OCI-LY1 (cell line): ENCODE results near the gene BRD7.

ENCODE experiments used
- H2AFZ ChIP-seq: fragments of 200-600 bp; sonication (generic), shearing (Covaris generic); 2 replicates; pipeline ENCODE4 v1.6.0; 2014; ENCODE audit warnings: antibody characterized with exemption, mild to moderate bottlenecking, low read length
- H3F3A ChIP-seq: fragments of 200-600 bp; sonication (generic), shearing (Covaris generic); 2 replicates; pipeline ENCODE4 v1.6.0; 2014; ENCODE audit warnings: mild to moderate bottlenecking, antibody characterized with exemption, low read length, moderate library complexity; ENCODE audit not compliant: insufficient read depth
- H3K27ac ChIP-seq: fragments of 200-600 bp; sonication (generic); 2 replicates; pipeline ENCODE4 v1.5.1; 2014; ENCODE audit warnings: low read length, mixed run types, mild to moderate bottlenecking, low read depth; ENCODE audit not compliant: poor library complexity, severe bottlenecking
- H3K27me3 ChIP-seq: fragments of 200-600 bp; sonication (generic); 2 replicates; pipeline ENCODE4 v1.6.0; 2014; ENCODE audit warnings: antibody characterized with exemption, mild to moderate bottlenecking, low read length, moderate library complexity; ENCODE audit not compliant: insufficient read depth
- H3K36me3 ChIP-seq: fragments of 200-600 bp; sonication (generic); 2 replicates; pipeline ENCODE4 v1.6.1; 2014; ENCODE audit warnings: mild to moderate bottlenecking, antibody characterized with exemption, low read length, moderate library complexity, mixed read lengths; ENCODE audit not compliant: insufficient read depth
- H3K4me1 ChIP-seq: fragments of 200-600 bp; sonication (generic); 2 replicates; pipeline ENCODE4 v1.5.1; 2014; ENCODE audit warnings: mild to moderate bottlenecking, low read length, moderate library complexity; ENCODE audit not compliant: insufficient read depth, severe bottlenecking
- H3K4me2 ChIP-seq: fragments of 200-600 bp; sonication (generic), shearing (Covaris generic); 2 replicates; pipeline ENCODE4 v1.6.1; 2014; ENCODE audit warnings: low read length
- H3K4me3 ChIP-seq: fragments of 200-600 bp; sonication (generic); 2 replicates; pipeline ENCODE4 v1.5.1; 2014; ENCODE audit warnings: low read length, low read depth, mild to moderate bottlenecking, mixed read lengths; ENCODE audit not compliant: poor library complexity, severe bottlenecking
- H3K79me2 ChIP-seq: fragments of 200-600 bp; shearing (Covaris generic); 2 replicates; pipeline ENCODE4 v1.6.1; 2016; ENCODE audit warnings: mixed run types, low read length, mixed read lengths; ENCODE audit not compliant: insufficient read depth
- H3K9ac ChIP-seq: fragments of 200-600 bp; sonication (generic), shearing (Covaris generic); 2 replicates; pipeline ENCODE4 v1.6.1; 2014; ENCODE audit warnings: mild to moderate bottlenecking, low read length, mixed read lengths
- H3K9me2 ChIP-seq: fragments of 200-600 bp; sonication (generic), shearing (Covaris generic); 2 replicates; pipeline ENCODE4 v1.6.1; 2014; ENCODE audit warnings: low read depth, mild to moderate bottlenecking, low read length, mixed read lengths
- H3K9me3 ChIP-seq: fragments of 200-600 bp; shearing (Covaris generic); 2 replicates; pipeline ENCODE4 v1.6.1; 2014; ENCODE audit warnings: low read length, mixed read lengths
- H4K20me1 ChIP-seq: fragments of 200-600 bp; sonication (generic), shearing (Covaris generic); 2 replicates; pipeline ENCODE4 v1.6.0; 2016; ENCODE audit warnings: mild to moderate bottlenecking, low read length; ENCODE audit not compliant: insufficient read depth
- CTCF ChIP-seq: fragments of 200-600 bp; sonication (generic), shearing (Covaris generic); IDR thresholded peaks from 2 replicates; pipeline ENCODE4 v1.5.1; 2017; ENCODE audit warnings: mild to moderate bottlenecking, antibody characterized with exemption, low read length, moderate library complexity, mixed read lengths
- EZH2 ChIP-seq: fragments of 200-600 bp; sonication (generic), shearing (Covaris generic); IDR thresholded peaks from 2 replicates; pipeline ENCODE4 v1.8.0; 2017; ENCODE audit warnings: borderline replicate concordance, mixed run types, mild to moderate bottlenecking, antibody characterized with exemption, low read length, moderate library complexity, mixed read lengths

The BRD7 gene

GRCh38 chr16:50386139-50386538 is 17.4 kb upstream of the BRD7 start:
- Histone ChIP-seq H3K4me2 (no peak overlapping the region), H2AFZ (no peak overlapping the region), H3K9me3 (no peaks in the 10 kb centered on the region), H3K79me2 (no peaks in the 10 kb centered on the region), H3K9me2 (no peaks in the 10 kb centered on the region), H3K27me3 (no peaks in the 10 kb centered on the region; the same call in 1 of the 2 replicates), H3K4me3 (no peak overlapping the region), H3K27ac (no peak overlapping the region), H3K36me3 (no peaks in the 10 kb centered on the region), H3F3A (no peaks in the 10 kb centered on the region), H4K20me1 (no peaks in the 10 kb centered on the region), H3K9ac (no peak overlapping the region), H3K4me1 (no peaks in the 10 kb centered on the region)
- TF ChIP-seq CTCF (no peak), EZH2 (no peak)

GRCh38 chr16:50384500-50385135 is 15.8 kb upstream of the BRD7 start:
- H2AFZ ChIP-seq, result no peak overlapping the region
- H3K4me3 ChIP-seq, result no peak overlapping the region
- H3K79me2 ChIP-seq, result no peaks in the 10 kb centered on the region
- H3K9ac ChIP-seq, result no peak overlapping the region
- no peaks in the 10 kb centered on the region; the same call in 1 of the 2 replicates for H3K27me3 ChIP-seq
- no peak overlapping the region for H3K4me2 ChIP-seq
- H3K36me3 ChIP-seq, result no peaks in the 10 kb centered on the region
- H3K27ac ChIP-seq, result no peak overlapping the region
- no peaks in the 10 kb centered on the region for H3K4me1 ChIP-seq
- TF ChIP-seq CTCF (no peak), EZH2 (no peak)
- H3F3A ChIP-seq, result no peaks in the 10 kb centered on the region
- no peaks in the 10 kb centered on the region for H3K9me3 ChIP-seq
- no peaks in the 10 kb centered on the region for H3K9me2 ChIP-seq
- H4K20me1 ChIP-seq, result no peaks in the 10 kb centered on the region

- H3F3A ChIP-seq, result no peaks in the 10 kb centered on the region
- no peaks in the 10 kb centered on the region for H3K79me2 ChIP-seq
- H2AFZ ChIP-seq, result no peak overlapping the region
- no peak overlapping the region for H3K4me2 ChIP-seq
- no peaks in the 10 kb centered on the region for H3K9me3 ChIP-seq
- TF ChIP-seq CTCF (peak; percentile 42; the same call in 1 of the 2 replicates), EZH2 (no peak)
- H3K4me3 ChIP-seq, result no peak overlapping the region
- H3K9ac ChIP-seq, result no peak overlapping the region
- no peaks in the 10 kb centered on the region for H3K4me1 ChIP-seq
- no peaks in the 10 kb centered on the region for H4K20me1 ChIP-seq
- no peaks in the 10 kb centered on the region for H3K36me3 ChIP-seq
- H3K27ac ChIP-seq, result no peak overlapping the region
- no peaks in the 10 kb centered on the region for H3K9me2 ChIP-seq
- H3K27me3 ChIP-seq, result no peaks in the 10 kb centered on the region; the same call in 1 of the 2 replicates
Measured at GRCh38 chr16:50381679-50382440, 13.1 kb upstream of the BRD7 start.
